ENCODE results near the gene CAMTA1. TPM values are rescaled to one million over a fixed set of nuclear protein-coding genes. Genes with fewer than 3 reads are reported as not detected.

The CAMTA1 gene
- total and polyA plus RNA-seq, 9 of the 15 experiments (the other 6 are each of a cell fraction or from before 2014, with no cell fraction given), result 43.9 to 161 (median 65.9) TPM

GRCh38 chr1:7228252-7228961 lies 443.2 kb downstream of the CAMTA1 start:
- Histone ChIP-seq H3K27me3 (ENCODE audit: control insufficient read depth in 2 of 2, insufficient read depth in 2 of 2, low read length in 2 of 2) (peaks cover 15 to 58% of the 10 kb centered on the region in 2 experiments; a peak in 4 of 5 replicates), H3K4me2 (ENCODE audit: insufficient read depth, low read length) (no peak overlapping the region), H3K9me3 (replicated peaks; ENCODE audit: control insufficient read depth, insufficient read depth, low read depth, low read length) (no peaks in the 10 kb centered on the region), H3K9me1 (ENCODE audit: control insufficient read depth, insufficient read depth, low read length) (no peaks in the 10 kb centered on the region), H3K9ac (ENCODE audit: insufficient read depth in 1 of 2, low read depth in 2 of 2, low read length in 2 of 2) (no peak overlapping the region), H2AFZ (ENCODE audit: low read depth, low read length) (no peak overlapping the region), H3K4me1 (replicated peaks in 1 of 2; ENCODE audit: control insufficient read depth in 2 of 2, insufficient read depth in 2 of 2, low read length in 2 of 2) (no peaks in the 10 kb centered on the region), H3K36me3 (ENCODE audit: control insufficient read depth, insufficient read depth, low read length) (no peaks in the 10 kb centered on the region), H3K27ac (ENCODE audit: extremely low read depth, low read depth, low read length) (no peak overlapping the region), H3K4me3 (no peak overlapping the region), H3K79me2 (ENCODE audit: control insufficient read depth, insufficient read depth, low read length) (no peaks in the 10 kb centered on the region), H4K20me1 (replicated peaks; ENCODE audit: control insufficient read depth, insufficient read depth, low read length) (peaks cover 11% of the 10 kb centered on the region; the same call in 1 of the 2 replicates)
- ChIA-PET CTCF (ENCODE audit: low intra/inter-chr PET ratio) (no interaction called here), POLR2A (interaction anchor here (0.6 kb wide), 1 partner anchor 760 kb away, joined by 3 read pairs; no protein-coding TSS in a partner anchor)
- FAIRE-seq (no peak), DNase-seq (ENCODE audit: extremely low read depth in 1 of 4, low spot score in 3 of 4) (no peak), ATAC-seq (no peak)
- in situ Hi-C loops (cut with MboI) (loop anchor here (10.0 kb wide), 2 partner anchors 416 to 504 kb away; no protein-coding TSS in a partner anchor), intact Hi-C loops (cut with micrococcal nuclease) (no loop called here)
- 2% methylated on average over 17 of the region's 17 CpGs for WGBS (ENCODE audit: insufficient coverage, low coverage, missing lambda C conversion rate)
- no peak for TF ChIP-seq ARID1B (IDR thresholded peaks at IDR 0.05)
- TF ChIP-seq OTX1 (CRISPR knock-in tag; IDR thresholded peaks at IDR 0.05), result no peak
- no peak for TF ChIP-seq C11orf30 (IDR thresholded peaks at IDR 0.05; ENCODE audit: low read depth)
- no peak for TF ChIP-seq GABPB1 (CRISPR knock-in tag; IDR thresholded peaks at IDR 0.05)
- no peak for TF ChIP-seq NCOR1 (IDR thresholded peaks at IDR 0.05)
- BruUV-seq (replicated peaks), result no TSS peak

- intact Hi-C loops (cut with micrococcal nuclease), result no loop called here
- FAIRE-seq, result no peak
- CTCF ChIA-PET (ENCODE audit: low intra/inter-chr PET ratio), result no interaction called here
- Histone ChIP-seq H3K4me3 (no peak overlapping the region), H3K27ac (ENCODE audit: extremely low read depth, low read depth, low read length) (no peak overlapping the region), H2AFZ (ENCODE audit: low read depth, low read length) (no peak overlapping the region), H3K9me3 (replicated peaks; ENCODE audit: control insufficient read depth, insufficient read depth, low read depth, low read length) (no peaks in the 10 kb centered on the region), H3K9me1 (ENCODE audit: control insufficient read depth, insufficient read depth, low read length) (no peaks in the 10 kb centered on the region), H3K79me2 (ENCODE audit: control insufficient read depth, insufficient read depth, low read length) (no peaks in the 10 kb centered on the region), H3K27me3 (ENCODE audit: control insufficient read depth in 2 of 2, insufficient read depth in 2 of 2, low read length in 2 of 2) (peaks cover 18 to 62% of the 10 kb centered on the region in 2 experiments; a peak in 4 of 5 replicates), H3K36me3 (ENCODE audit: control insufficient read depth, insufficient read depth, low read length) (no peaks in the 10 kb centered on the region), H3K9ac (ENCODE audit: insufficient read depth in 1 of 2, low read depth in 2 of 2, low read length in 2 of 2) (no peak overlapping the region), H4K20me1 (replicated peaks; ENCODE audit: control insufficient read depth, insufficient read depth, low read length) (peaks cover 11% of the 10 kb centered on the region; the same call in 1 of the 2 replicates), H3K4me2 (ENCODE audit: insufficient read depth, low read length) (no peak overlapping the region), H3K4me1 (replicated peaks in 1 of 2; ENCODE audit: control insufficient read depth in 2 of 2, insufficient read depth in 2 of 2, low read length in 2 of 2) (no peaks in the 10 kb centered on the region)
- POLR2A ChIA-PET, result no interaction called here
- no TSS peak for BruUV-seq (replicated peaks)
- DNase-seq (ENCODE audit: extremely low read depth in 1 of 4, low spot score in 3 of 4), result no peak
- WGBS (ENCODE audit: insufficient coverage, low coverage, missing lambda C conversion rate), result 0% methylated on average over 3 of the region's 4 CpGs
- ATAC-seq, result no peak
- in situ Hi-C loops (cut with MboI), result loop anchor here (10.0 kb wide), 2 partner anchors 416 to 504 kb away; no protein-coding TSS in a partner anchor
- TF ChIP-seq FOXM1 (IDR thresholded peaks at IDR 0.05; ENCODE audit: low read depth) (no peak), FOXM1 (CRISPR knock-in tag; IDR thresholded peaks at IDR 0.05; ENCODE audit: low read depth) (no peak), ZNF609 (CRISPR knock-in tag; IDR thresholded peaks at IDR 0.05; ENCODE audit: borderline replicate concordance) (no peak), BRD4 (IDR thresholded peaks at IDR 0.05) (no peak), HMGN3 (IDR thresholded peaks at IDR 0.05; ENCODE audit: borderline replicate concordance, extremely low read depth, insufficient read length, low read depth, low read length) (no peak)
Observed at GRCh38 chr1:7229186-7229585, 443.9 kb downstream of the CAMTA1 start.
